Measurements from ENCODE around the gene MAP3K20.

The MAP3K20 gene

GRCh38 chr2:173210270-173211196, 134.9 kb downstream of the MAP3K20 start:
- peak; percentile 86 for DNase-seq

DNA sequence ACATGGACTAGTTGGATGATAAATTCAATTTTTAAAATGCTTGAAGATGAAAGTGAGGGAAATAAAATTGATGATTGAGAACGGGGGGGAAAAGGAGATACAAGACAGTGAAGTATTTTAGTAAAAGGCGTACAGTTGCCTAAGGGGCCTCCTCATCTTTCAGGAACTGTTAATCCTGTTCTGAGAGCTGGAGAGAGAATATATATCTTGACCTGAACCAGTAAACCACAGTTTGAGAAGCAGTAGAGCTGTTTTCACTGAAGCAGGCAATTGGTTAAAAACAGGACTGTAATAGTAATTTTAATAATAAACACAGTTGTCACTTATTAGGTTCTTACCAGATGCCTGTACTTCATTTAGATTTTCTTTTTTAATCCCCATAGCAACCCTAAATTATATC, 137.5 kb downstream of the MAP3K20 start:
- DNase-seq, result no peak

DNA sequence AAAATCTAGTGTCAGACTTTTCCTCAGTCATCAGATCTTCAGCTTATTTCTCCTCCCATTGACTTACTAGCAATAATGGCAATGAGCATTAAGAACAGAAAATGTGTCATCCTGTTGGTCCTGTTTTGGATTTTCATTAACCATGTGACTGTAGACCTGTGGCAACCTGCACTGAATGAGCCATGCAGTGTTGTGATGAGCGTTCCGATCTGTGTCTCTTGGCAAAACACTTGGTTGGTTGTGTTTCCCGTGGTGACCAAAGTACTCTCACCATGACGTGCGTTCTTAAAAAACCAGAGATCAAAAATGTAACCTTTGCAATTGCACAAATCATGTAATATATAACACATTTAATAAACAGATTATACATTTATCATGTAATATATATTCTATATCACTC, 138.6 kb downstream of the MAP3K20 start:
- DNase-seq, result no peak

GRCh38 chr2:173215316-173215715, 139.7 kb downstream of the MAP3K20 start:
- DNase-seq, result no peak

DNA sequence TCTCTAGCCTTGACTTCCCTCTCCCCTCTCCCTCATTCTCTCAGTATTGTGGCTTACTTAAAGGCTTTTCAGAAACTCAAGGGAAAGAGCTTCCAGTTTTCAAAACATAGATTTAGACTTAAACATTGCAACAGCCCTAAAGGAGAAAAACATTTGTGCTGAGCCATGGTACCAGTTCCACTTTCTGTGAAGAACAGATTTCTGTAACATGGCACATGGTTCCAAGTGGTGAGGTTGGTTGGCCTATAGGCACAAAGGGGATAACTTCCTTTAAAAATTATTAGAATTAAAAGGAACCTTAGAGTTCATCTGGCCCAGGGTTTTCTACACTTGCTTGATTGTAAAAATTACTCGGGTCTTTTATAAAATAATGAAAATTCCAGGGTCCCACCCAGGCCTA, 140.4 kb downstream of the MAP3K20 start:
- DNase-seq, result peak; percentile 12

- DNase-seq, result no peak
These were observed 141.0 kb downstream of the MAP3K20 start for GRCh38 chr2:173216668-173217067.

DNA sequence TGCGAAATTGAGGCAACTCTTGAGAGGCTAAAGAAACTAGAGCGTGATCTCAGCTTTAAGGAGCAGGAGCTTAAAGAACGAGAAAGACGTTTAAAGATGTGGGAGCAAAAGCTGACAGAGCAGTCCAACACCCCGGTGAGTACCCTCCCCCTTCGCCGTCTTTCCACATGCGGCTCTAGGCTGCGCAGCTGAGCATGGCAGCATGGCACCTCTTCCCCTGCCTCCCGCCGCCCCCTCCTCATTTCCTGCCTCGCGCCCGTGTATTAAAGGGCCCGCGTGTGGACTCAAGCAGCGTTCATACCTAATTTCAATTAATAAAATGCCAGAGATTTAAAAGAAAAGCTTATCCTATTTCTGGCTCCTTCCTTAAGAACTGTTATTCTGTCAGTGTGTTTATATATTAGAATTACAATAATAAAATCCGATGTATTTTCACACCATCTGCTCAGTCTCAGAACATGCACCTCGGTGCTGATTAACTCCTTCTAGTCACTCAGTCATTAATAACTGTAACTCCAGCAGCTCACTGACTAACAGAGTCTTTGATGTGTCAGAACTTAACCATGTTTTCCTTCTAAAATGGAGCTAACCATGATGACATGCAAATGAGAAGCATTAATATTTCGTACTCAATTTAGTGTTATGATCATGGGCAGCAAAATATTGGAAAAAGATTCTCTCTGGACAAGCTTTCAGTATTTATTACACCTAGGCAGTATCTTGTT, 141.6 kb downstream of the MAP3K20 start:
- no peak for DNase-seq

- no peak for DNase-seq
These were observed 142.8 kb downstream of the MAP3K20 start for GRCh38 chr2:173218326-173219056.

GRCh38 chr2:173221132-173221695, 145.6 kb downstream of the MAP3K20 start:
- DNase-seq, result no peak

DNA sequence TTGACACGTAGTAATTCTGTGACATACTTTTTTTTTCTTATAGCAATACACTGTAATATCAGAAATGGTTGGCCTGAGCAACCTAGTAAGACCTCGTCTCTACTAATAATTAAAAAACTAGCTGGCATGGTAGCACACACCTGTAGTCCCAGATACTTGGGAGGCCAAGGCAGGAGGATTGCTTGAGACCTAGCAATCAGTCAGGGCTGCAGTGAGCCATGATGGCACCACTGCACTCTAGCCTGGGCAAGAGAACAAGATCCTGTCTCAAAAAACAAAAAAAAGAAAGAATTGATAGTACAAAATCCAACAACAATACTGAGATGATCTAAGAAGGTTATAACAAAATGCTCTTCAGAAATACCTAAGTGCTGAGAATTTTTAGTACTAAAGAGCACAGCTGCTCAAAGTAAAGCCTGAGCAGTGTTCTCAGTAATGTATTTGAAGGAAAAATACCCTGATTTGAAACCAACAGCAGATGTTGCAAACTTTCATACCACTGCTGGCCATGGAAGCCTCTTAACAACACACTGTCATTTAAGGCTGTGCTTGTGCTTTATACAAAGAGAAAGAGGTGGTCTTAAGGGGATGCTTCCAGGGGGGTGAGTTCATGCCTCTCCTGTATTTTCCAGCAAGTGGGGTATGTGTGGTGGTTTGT, 146.4 kb downstream of the MAP3K20 start:
- no peak for DNase-seq

- no peak for DNase-seq
These were observed 148.2 kb downstream of the MAP3K20 start for GRCh38 chr2:173223871-173224270.

DNA sequence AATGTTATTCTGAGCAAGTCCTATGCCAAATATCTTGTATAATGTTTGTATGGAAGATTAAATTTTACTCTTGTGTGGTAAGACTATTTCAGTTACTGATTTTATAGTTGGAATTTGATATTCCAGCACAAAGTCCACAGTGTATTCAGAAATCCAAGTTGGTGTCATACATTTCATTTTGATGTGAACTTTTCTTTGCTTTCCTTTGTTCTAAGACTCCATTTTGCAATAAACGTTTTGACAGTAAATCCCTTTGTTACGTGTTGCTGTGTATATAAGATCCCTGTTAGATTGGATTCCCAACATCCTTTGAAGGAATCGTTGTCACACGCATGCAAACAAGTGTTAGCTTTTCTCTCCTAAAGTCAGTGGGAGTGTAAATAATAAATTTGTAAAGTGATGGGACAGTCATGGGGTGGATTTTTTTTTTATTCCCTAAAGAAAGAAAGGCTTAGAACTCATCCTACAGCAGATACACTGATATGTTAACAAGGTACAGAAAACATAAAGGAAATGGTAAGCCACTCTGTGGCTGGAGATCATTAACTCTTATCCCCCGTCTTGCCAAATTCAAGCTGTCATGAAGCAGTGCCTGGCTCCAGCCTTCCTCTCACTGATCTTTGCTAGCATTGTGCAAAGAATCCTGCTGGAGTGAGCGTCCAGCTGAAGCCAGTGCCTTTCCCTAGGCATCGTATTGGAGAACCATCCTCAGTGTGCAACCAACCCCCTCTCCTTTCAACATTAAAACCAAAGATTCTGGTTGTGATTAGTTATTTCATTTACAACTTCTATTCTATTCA, 151.5 kb downstream of the MAP3K20 start:
- no peak for DNase-seq

DNA sequence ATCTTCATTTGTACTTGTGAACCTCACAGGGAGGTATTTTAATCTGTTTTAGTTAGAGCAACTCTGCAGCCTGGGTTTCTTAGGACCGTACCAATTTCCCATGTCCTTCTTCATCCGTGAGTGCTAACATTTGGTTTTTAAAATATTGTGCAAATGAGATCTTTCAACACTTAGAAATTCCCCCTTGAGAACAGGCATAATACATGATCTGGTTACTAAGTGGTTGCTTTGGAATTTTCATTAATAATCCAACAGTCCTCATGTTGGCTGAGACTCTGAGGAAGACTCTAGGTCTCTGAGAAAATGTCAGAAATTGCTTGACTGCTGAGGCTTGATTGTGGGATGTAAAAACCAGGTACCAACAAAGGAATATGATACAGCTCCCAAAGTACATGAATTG, 153.4 kb downstream of the MAP3K20 start:
- DNase-seq, result no peak

GRCh38 chr2:173230181-173230580, 154.5 kb downstream of the MAP3K20 start:
- no peak for DNase-seq

DNA sequence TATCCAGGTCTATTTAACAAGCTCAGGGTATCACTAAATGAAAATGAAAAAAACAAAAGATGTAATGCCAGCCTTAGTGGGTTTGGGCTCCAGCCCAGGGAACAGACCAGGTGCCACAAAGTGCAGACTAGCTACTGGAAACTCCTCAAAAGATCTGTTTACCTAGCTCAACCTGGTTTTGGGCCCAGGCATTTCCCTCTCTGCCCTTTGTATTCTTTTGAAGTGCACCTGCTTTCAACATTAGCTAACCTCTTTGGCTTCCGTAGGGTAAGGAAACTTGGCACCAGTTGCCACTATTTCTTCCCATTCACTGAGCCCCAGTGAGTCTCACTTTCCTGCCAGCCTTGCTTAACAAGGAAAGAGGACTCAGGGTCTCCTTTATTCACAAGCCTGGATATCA, 155.4 kb downstream of the MAP3K20 start:
- no peak for DNase-seq

DNA sequence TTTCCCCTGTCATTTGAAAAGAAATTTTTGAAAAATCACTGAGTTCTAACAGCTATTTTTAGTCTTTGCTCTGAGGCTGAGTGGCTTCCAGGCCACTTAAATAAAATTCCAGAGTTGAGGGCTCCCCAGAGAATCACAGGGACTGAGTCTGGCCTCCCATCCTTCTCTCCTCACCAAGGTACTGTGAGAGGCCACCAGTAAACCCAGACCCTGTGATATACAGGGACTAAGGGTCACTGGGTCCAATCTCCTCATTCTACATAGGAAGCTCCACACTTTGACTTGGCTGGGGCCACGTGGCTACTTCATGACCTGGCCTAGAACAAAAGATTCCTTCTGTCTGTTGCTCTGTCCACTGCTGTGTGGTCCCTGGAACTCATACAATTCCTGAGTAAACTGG, 155.8 kb downstream of the MAP3K20 start:
- DNase-seq, result no peak

GRCh38 chr2:173232956-173233744, 157.5 kb downstream of the MAP3K20 start:
- DNase-seq, result no peak

- no peak for DNase-seq
These were observed 160.5 kb downstream of the MAP3K20 start for GRCh38 chr2:173235947-173236803.

DNA sequence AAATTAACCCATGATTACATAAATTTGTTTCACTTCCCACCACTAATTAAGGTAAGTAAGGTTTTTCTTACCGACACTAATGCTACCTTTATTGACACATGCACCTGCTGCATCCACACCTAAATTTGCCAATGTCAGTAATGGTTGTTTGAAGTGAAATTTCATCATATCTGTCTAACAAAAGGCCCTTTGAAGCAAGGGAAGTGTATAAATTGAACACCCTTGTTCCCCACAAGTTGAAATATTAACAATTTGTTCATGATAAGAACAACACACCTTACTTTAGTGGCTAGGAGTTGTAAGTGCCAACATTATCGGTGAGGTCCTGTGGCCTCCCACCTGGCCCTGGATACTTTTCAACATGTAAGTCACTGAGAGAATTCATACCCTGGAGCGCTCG, 162.7 kb downstream of the MAP3K20 start:
- DNase-seq, result no peak

DNA sequence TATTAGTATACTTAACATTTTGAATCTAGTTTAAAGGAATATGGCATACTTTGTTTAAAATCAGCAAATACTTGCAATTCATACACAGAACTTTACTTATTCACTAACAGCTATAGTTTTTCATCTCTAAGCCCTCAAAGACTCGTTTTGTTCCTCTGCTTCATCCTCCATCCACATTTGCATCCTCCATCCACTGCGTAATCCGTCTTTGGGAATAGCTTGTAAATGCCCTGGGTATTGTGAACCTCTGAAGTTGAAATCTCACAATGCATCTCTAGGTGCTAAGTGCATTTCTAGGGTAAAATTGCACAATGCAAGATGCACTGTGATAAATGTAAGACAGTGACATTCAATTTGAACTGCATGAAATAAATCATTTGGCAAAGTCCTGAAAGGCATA, 163.2 kb downstream of the MAP3K20 start:
- DNase-seq, result no peak

All from suppressor macrophage treated with lipopolysaccharide for 4 hours (primary cell).